Liver (tissue), 9 donors: ENCODE data around the gene MYO18A. TPM values are rescaled to one million over a fixed set of nuclear protein-coding genes. Genes with fewer than 3 reads are reported as not detected.

Source experiments
- DNase-seq: peaks from one replicate; pipeline ENCODE4 v3.0.0-alpha.2; 2017; ENCODE audit warnings: low spot score
- H3K27ac ChIP-seq, 2 donors: one replicate each; pipeline ENCODE4 v1.7.0; 2013; ENCODE audit warnings: inconsistent platforms in 2 of 2, low read length in 2 of 2, control low read depth in 1 of 2, low read depth in 1 of 2, mild to moderate bottlenecking in 1 of 2
- H3K27me3 ChIP-seq, 4 donors: one replicate each; pipeline versions ENCODE4 v1.6.1 to v1.7.0; 2013; ENCODE audit warnings: low read length in 3 of 4, inconsistent platforms in 1 of 4, mild to moderate bottlenecking in 1 of 4, moderate library complexity in 1 of 4; ENCODE audit not compliant: control insufficient read depth in 4 of 4, insufficient read depth in 4 of 4
- H3K36me3 ChIP-seq, 4 donors: one replicate each; pipeline versions ENCODE4 v1.6.1 to v1.7.0; 2013; ENCODE audit warnings: low read length in 3 of 4, mild to moderate bottlenecking in 3 of 4, low read depth in 1 of 4, moderate library complexity in 1 of 4; ENCODE audit not compliant: control insufficient read depth in 4 of 4, insufficient read depth in 3 of 4
- H3K4me1 ChIP-seq, 4 donors: one replicate each; pipeline versions ENCODE4 v1.6.1 to v1.7.0; 2013; ENCODE audit warnings: low read length in 3 of 4, mild to moderate bottlenecking in 3 of 4, moderate library complexity in 1 of 4; ENCODE audit not compliant: control insufficient read depth in 4 of 4, insufficient read depth in 4 of 4
- H3K4me3 ChIP-seq, 3 donors: one replicate each; pipeline versions ENCODE4 v1.6.1 to v1.7.0; 2013; ENCODE audit warnings: low read length in 3 of 3, control low read depth in 1 of 3, low read depth in 1 of 3, mild to moderate bottlenecking in 1 of 3
- H3K9ac ChIP-seq, 2 donors: one replicate each; pipeline ENCODE4 v1.7.0; 2013; ENCODE audit warnings: low read length in 2 of 2, mild to moderate bottlenecking in 2 of 2, moderate library complexity in 2 of 2, control low read depth in 1 of 2, low read depth in 1 of 2
- H3K9me3 ChIP-seq, 4 donors: one replicate each; pipeline versions ENCODE4 v1.6.1 to v1.7.0; 2013; ENCODE audit warnings: low read length in 3 of 4; ENCODE audit not compliant: control insufficient read depth in 4 of 4
- ATF3 ChIP-seq: IDR thresholded peaks from 2 replicates; pipeline ENCODE4 v1.6.1; 2016; ENCODE audit warnings: antibody characterized with exemption
- CTCF ChIP-seq: fragments of 150-350 bp; IDR thresholded peaks from 2 replicates; pipeline ENCODE4 v1.5.1; 2017; ENCODE audit warnings: improper control_type of control experiment, low read depth, low read length; ENCODE audit not compliant: missing input control
- EGR1 ChIP-seq, 2 donors: IDR thresholded peaks; 2 replicates each; pipeline ENCODE4 v1.6.1; 2016 to 2018; ENCODE audit warnings: antibody characterized with exemption in 2 of 2, low read depth in 2 of 2
- FOXA1 ChIP-seq: IDR thresholded peaks from 2 replicates; pipeline ENCODE4 v1.6.1; 2016; ENCODE audit warnings: antibody characterized with exemption
- FOXA2 ChIP-seq: IDR thresholded peaks from 2 replicates; pipeline ENCODE4 v1.6.1; 2016; ENCODE audit warnings: antibody characterized with exemption
- GABPA ChIP-seq, 2 donors: IDR thresholded peaks in 1 of 2; conservative IDR thresholded peaks in 1 of 2; 2 replicates each; pipeline ENCODE4 v1.6.1; 2016; ENCODE audit warnings: antibody characterized with exemption in 2 of 2, mild to moderate bottlenecking in 1 of 2, moderate library complexity in 1 of 2
- HNF4A ChIP-seq, 2 donors: conservative IDR thresholded peaks; 2 replicates each; pipeline ENCODE4 v1.6.1; 2016; ENCODE audit warnings: antibody characterized with exemption in 2 of 2, mild to moderate bottlenecking in 2 of 2
- HNF4G ChIP-seq: IDR thresholded peaks from 2 replicates; pipeline ENCODE4 v1.6.1; 2016; ENCODE audit warnings: antibody characterized with exemption
- JUND ChIP-seq, 2 donors: IDR thresholded peaks; 2 replicates each; pipeline ENCODE4 v1.6.1; 2016; ENCODE audit warnings: antibody characterized with exemption in 2 of 2
- MAX ChIP-seq: IDR thresholded peaks from 2 replicates; pipeline ENCODE4 v1.6.1; 2016; ENCODE audit warnings: antibody characterized with exemption
- NR2F2 ChIP-seq: IDR thresholded peaks from 2 replicates; pipeline ENCODE4 v1.6.1; 2016; ENCODE audit warnings: antibody characterized with exemption
- REST ChIP-seq: IDR thresholded peaks from 2 replicates; pipeline ENCODE4 v1.6.1; 2016; ENCODE audit warnings: antibody characterized with exemption, mild to moderate bottlenecking
- RXRA ChIP-seq, 2 donors: IDR thresholded peaks; 2 replicates each; pipeline ENCODE4 v1.6.1; 2017 to 2018; ENCODE audit warnings: antibody characterized with exemption in 2 of 2, mild to moderate bottlenecking in 1 of 2
- SP1 ChIP-seq: IDR thresholded peaks from 2 replicates; pipeline ENCODE4 v1.6.1; 2018; ENCODE audit warnings: antibody characterized with exemption, mild to moderate bottlenecking
- TAF1 ChIP-seq: conservative IDR thresholded peaks from 2 replicates; pipeline ENCODE4 v1.6.1; 2016; ENCODE audit warnings: antibody characterized with exemption, mild to moderate bottlenecking
- YY1 ChIP-seq: IDR thresholded peaks from 2 replicates; pipeline ENCODE4 v1.6.1; 2016; ENCODE audit warnings: antibody characterized with exemption, mild to moderate bottlenecking
- ZBTB33 ChIP-seq: IDR thresholded peaks from 2 replicates; pipeline ENCODE4 v1.6.1; 2016; ENCODE audit warnings: antibody characterized with exemption
- WGBS: extraction: QIAGEN DNeasy Blood & Tissue Kit; methylation state at CpG from one replicate; pipeline ENCODE4 v1.1.7; 2013; 5-methylcytosine and 5-hydroxymethylcytosine counted together
- polyA plus RNA-seq, 2 donors: library from polyadenylated mRNA; stranded (reverse) in 1 of 2; unstranded in 1 of 2; fragments of 200-250 nt in 1 of 2; fragments of >200 nt in 1 of 2; fragmentation: Nextera tagmentation in 1 of 2; extraction: Ambion mirVana in 1 of 2; gene quantifications; one replicate each; pipeline versions ENCODE4 v1.2.1 to v1.2.3, GENCODE V29; 2013 to 2015
- total RNA-seq, 2 donors: library from RNA; depleted of rRNA; stranded (reverse); fragments of >200 nt; gene quantifications; one replicate each; pipeline ENCODE4 v1.2.3, GENCODE V29; 2014
- donor health status: healthy.
- donor health status: healthy.
- donor health status: healthy.
- donor health status: healthy.
- donor health status: healthy.

MYO18A gene
- total and polyA plus RNA-seq, 4 donors = 26.3 to 81.6 (median 37.3) TPM

GRCh38 chr17:29190592-29191207, 10.5 kb upstream of the MYO18A start:
- 88% methylated on average over 4 of the region's 4 CpGs for WGBS
- DNase-seq = no peak
- Histone ChIP-seq H3K4me3 (no peak overlapping the region), H3K9ac (no peak overlapping the region), H3K4me1 (no peaks in the 10 kb centered on the region), H3K27me3 (no peaks in the 10 kb centered on the region), H3K27ac (no peak overlapping the region), H3K36me3 (no peaks in the 10 kb centered on the region), H3K9me3 (no peaks in the 10 kb centered on the region)
- TF ChIP-seq NR2F2 = no peak
- TF ChIP-seq SP1 = no peak
- TF ChIP-seq GABPA (IDR thresholded peaks at IDR 0.05 in 1 of 2, conservative IDR thresholded peaks at IDR 0.05 in 1 of 2) = no peak
- no peak for TF ChIP-seq ATF3
- no peak for TF ChIP-seq ZBTB33
- TF ChIP-seq HNF4G = no peak
- no peak for TF ChIP-seq REST
- no peak for TF ChIP-seq MAX
- no peak for TF ChIP-seq FOXA2
- no peak for TF ChIP-seq EGR1 (IDR thresholded peaks at IDR 0.05; ENCODE audit: low read depth in 2 of 2)
- no peak for TF ChIP-seq FOXA1
- no peak for TF ChIP-seq TAF1
- no peak for TF ChIP-seq HNF4A (conservative IDR thresholded peaks at IDR 0.05)
- TF ChIP-seq RXRA (IDR thresholded peaks at IDR 0.05) = no peak
- no peak for TF ChIP-seq JUND (IDR thresholded peaks at IDR 0.05)
- TF ChIP-seq CTCF = no peak

GRCh38 chr17:29190039-29190438, 9.8 kb upstream of the MYO18A start:
- no peak for DNase-seq
- Histone ChIP-seq H3K4me1 (no peaks in the 10 kb centered on the region), H3K9me3 (no peaks in the 10 kb centered on the region), H3K36me3 (no peaks in the 10 kb centered on the region), H3K27ac (no peak overlapping the region), H3K9ac (no peak overlapping the region), H3K27me3 (no peaks in the 10 kb centered on the region), H3K4me3 (no peak overlapping the region)
- 85% methylated on average over 2 of the region's 2 CpGs for WGBS
- TF ChIP-seq MAX = no peak
- TF ChIP-seq HNF4A (conservative IDR thresholded peaks at IDR 0.05) = no peak
- no peak for TF ChIP-seq TAF1
- no peak for TF ChIP-seq JUND (IDR thresholded peaks at IDR 0.05)
- no peak for TF ChIP-seq RXRA (IDR thresholded peaks at IDR 0.05)
- no peak for TF ChIP-seq REST
- TF ChIP-seq GABPA (IDR thresholded peaks at IDR 0.05 in 1 of 2, conservative IDR thresholded peaks at IDR 0.05 in 1 of 2) = no peak
- no peak for TF ChIP-seq FOXA1
- no peak for TF ChIP-seq NR2F2
- no peak for TF ChIP-seq SP1
- TF ChIP-seq EGR1 (IDR thresholded peaks at IDR 0.05; ENCODE audit: low read depth in 2 of 2) = no peak
- no peak for TF ChIP-seq YY1
- TF ChIP-seq ATF3 = no peak
